GM21447 (cell line): Measurements from ENCODE around the gene CALML6.
"Not testable (repeated sequence)": the region's sequence is repeated elsewhere in the genome, so short reads cannot be mapped to it uniquely, and the experiment has no call there.

Experiments
- ATAC-seq: cut with Tn5 transposase; IDR thresholded peaks from one replicate; pipeline ENCODE4 v1.9.1; 2021; ENCODE audit not compliant: unreplicated experiment

Gene CALML6

GRCh38 chr1:1914971-1915692 lies at the start of gene CALML6:
Gene CALML6 (plus strand): TSS chr1:1915260. CDS start chr1:1915281, 21 bp downstream.
- no peak for ATAC-seq

- no peak for ATAC-seq
Measured at GRCh38 chr1:1867164-1867563, 47.9 kb upstream of the CALML6 start.

- no peak for ATAC-seq
Measured at GRCh38 chr1:1869469-1869868, 45.6 kb upstream of the CALML6 start.

GRCh38 chr1:1872329-1872994 lies 42.6 kb upstream of the CALML6 start:
- ATAC-seq, result no peak

GRCh38 chr1:1873186-1873585 lies 41.9 kb upstream of the CALML6 start:
- no peak for ATAC-seq

- no peak for ATAC-seq
Measured at GRCh38 chr1:1874901-1875300, 40.2 kb upstream of the CALML6 start.

- no peak for ATAC-seq
Measured at GRCh38 chr1:1875932-1876331, 39.1 kb upstream of the CALML6 start.

GRCh38 chr1:1876335-1876930 lies 38.6 kb upstream of the CALML6 start:
- ATAC-seq, result no peak

- no peak for ATAC-seq
Measured at GRCh38 chr1:1877865-1878436, 37.1 kb upstream of the CALML6 start.

- no peak for ATAC-seq
Measured at GRCh38 chr1:1879942-1880341, 35.1 kb upstream of the CALML6 start.

- no peak for ATAC-seq
Measured at GRCh38 chr1:1880617-1881312, 34.3 kb upstream of the CALML6 start.

GRCh38 chr1:1881727-1882126 lies 33.3 kb upstream of the CALML6 start:
- no peak for ATAC-seq

GRCh38 chr1:1883092-1883873 lies 31.8 kb upstream of the CALML6 start:
- ATAC-seq, result no peak

- not testable (repeated sequence) for ATAC-seq
Measured at GRCh38 chr1:1883890-1884289, 31.2 kb upstream of the CALML6 start.

- ATAC-seq, result no peak
Measured at GRCh38 chr1:1889090-1889750, 25.8 kb upstream of the CALML6 start.

GRCh38 chr1:1889847-1890505 lies 25.1 kb upstream of the CALML6 start:
- ATAC-seq, result no peak

GRCh38 chr1:1890506-1891348 lies 24.3 kb upstream of the CALML6 start, which contains the start of gene GNB1:
Gene GNB1 (minus strand): TSS chr1:1891087. CDS start chr1:1825453, 65,634 bp downstream.
- ATAC-seq, result peak; percentile 59

- peak; percentile 17 for ATAC-seq
Measured at GRCh38 chr1:1891349-1892078, 23.5 kb upstream of the CALML6 start.
